Renal cortical epithelial cell (primary cell): ENCODE measurements around the gene DNHD1. TPM values are rescaled to one million over a fixed set of nuclear protein-coding genes. Genes with fewer than 3 reads are reported as not detected.

Experiments used
- DNase-seq: peaks from one replicate; pipeline ENCODE4 v3.0.0-alpha.2; 2011; ENCODE audit warnings: low read depth
- total RNA-seq: library from RNA; depleted of rRNA; stranded (reverse); fragments of >200 nt; gene quantifications from 2 replicates; pipeline ENCODE4 v1.2.3, GENCODE V29; 2014

Gene DNHD1
- total RNA-seq, 1 donor from 2014 or later: 2.5 TPM

GRCh38 chr11:6563121-6563619 lies 66.1 kb downstream of the DNHD1 start:
- DNase-seq: no peak

DNA sequence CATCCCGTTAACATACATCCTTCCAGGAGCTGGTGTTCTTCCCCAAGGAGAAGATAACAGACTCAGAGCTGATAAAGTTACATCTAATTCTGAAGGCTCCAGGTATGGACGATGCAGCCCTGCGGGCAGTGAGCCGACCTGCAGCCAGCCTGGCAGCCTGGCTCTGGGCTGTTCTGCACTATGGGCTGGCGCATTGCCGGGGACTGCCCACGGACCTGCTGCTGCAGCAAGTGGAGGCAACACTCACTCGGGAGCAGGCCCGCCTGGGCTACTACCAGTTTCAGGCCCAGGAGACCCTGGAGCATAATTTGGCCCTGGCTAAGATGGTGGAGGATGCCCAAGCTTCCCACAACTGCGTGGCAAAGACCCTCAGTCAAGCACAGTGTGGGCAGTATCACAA lies 66.6 kb downstream of the DNHD1 start:
- no peak for DNase-seq

GRCh38 chr11:6565325-6565724 lies 68.2 kb downstream of the DNHD1 start:
- no peak for DNase-seq

- no peak for DNase-seq
Measured at GRCh38 chr11:6565988-6566703, 69.1 kb downstream of the DNHD1 start.

GRCh38 chr11:6566704-6567370 lies 69.8 kb downstream of the DNHD1 start:
- no peak for DNase-seq

DNA sequence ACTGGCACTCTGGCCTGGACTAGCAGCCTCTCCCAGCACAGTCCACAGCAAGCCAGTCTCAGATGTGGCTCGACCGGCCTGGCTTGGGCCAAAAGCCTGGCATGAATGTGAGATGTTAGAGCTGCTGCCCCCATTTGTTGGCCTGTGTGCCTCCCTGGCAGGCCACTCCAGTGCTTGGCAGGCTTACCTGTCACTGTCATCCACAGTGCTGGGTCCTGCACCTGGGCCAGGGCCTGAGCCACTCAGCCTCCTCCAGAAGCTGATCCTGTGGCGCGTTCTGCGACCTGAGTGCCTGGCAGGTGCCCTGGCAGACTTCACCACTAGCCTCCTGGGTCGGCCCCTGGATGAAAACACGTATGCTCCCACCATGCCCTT lies 70.3 kb downstream of the DNHD1 start:
- no peak for DNase-seq

GRCh38 chr11:6568191-6568918 lies 71.3 kb downstream of the DNHD1 start:
- peak; percentile 72 for DNase-seq

DNA sequence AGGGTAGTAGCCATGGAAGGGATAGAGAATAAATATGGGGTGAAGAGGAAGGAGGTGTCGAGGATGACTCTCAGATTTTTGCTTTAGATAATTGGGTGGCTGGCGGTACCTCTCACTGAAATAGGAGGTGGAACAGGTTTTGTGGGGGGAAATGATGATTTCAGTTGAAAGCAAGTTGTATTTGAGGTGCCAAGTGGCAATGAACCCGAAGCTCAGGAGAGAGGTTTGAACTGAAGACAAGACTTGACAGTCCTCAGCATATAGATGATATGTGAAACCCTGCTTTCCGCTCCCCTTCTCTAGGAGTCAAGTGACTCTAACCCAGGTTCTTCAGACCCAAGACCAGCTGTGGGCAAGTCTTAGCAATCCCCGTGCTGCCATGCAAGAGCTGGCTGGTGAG lies 72.6 kb downstream of the DNHD1 start:
- no peak for DNase-seq

DNA sequence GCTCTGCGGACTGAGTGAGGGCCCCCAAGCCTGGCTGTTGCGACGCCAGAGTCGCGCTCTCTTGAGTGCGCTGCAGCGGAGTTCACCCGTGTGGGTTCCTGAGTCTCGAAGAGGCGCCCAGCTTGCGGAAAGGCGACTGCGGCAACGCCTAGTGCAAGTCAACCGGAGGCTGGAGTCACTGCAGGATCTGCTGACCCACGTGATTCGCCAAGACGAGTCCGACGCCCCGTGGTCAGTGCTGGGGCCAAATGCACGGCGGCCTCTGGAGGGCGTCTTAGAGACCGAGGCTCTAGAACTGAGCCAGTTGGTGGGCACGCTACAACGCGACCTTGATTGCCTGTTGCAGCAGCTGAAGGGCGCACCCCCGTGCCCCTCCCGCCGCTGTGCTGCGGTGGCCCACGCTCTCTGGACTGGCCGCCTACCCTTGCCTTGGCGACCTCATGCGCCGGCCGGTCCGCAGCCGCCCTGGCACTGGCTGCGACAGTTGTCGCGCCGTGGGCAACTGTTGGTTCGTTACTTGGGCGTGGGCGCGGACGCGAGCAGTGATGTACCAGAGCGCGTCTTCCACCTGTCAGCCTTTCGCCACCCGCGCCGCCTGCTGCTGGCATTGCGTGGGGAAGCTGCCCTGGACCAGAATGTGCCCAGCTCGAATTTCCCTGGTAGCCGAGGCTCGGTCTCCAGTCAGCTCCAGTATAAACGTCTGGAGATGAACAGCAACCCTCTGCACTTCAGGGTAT lies 73.8 kb downstream of the DNHD1 start:
- no peak for DNase-seq

DNA sequence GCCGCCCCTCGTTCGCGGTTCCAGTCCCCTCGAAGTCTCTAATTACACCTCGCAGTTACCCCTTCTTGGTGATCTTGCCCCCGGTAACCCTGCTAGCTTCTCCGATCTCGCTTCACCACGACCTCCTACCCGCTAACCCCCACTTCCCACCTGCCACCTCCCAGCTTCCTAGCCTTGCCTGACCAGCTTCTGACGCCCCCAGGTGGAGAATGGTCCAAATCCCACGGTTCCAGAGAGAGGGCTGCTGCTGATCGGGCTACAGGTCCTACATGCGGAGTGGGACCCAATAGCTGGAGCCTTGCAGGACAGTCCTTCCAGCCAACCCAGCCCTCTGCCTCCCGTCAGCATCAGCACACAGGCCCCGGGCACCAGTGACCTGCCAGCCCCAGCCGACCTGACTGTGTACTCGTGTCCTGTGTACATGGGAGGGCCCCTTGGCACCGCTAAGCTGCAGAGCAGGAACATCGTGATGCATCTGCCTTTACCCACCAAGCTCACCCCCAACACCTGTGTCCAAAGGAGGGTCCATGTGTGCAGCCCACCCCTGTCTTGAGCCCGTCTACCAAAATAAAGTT lies 74.4 kb downstream of the DNHD1 start:
- no peak for DNase-seq

DNA sequence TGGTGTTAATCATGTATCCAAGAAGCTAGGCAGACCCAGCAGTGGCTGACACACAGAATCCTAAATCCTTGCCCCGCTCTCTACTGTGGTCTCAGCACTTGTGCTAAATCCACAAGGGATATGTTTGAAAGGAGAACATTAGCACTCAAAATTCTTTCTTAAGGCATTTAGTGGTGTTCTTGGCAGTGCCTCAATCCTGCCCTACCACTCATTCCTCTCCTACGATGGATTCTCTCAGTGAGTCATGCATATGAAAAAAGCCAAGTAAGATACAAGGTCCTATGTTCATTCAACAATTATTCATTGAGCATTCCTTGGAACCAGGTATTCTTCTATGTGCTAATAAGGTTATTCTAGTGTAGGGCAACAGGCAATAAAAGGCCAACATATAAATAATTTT lies 75.1 kb downstream of the DNHD1 start:
- peak; percentile 75 for DNase-seq

- DNase-seq: no peak
Measured at GRCh38 chr11:6574816-6575715, 78.0 kb downstream of the DNHD1 start.

GRCh38 chr11:6576471-6577373 lies 79.6 kb downstream of the DNHD1 start:
- DNase-seq: peak; percentile 40

- no peak for DNase-seq
Measured at GRCh38 chr11:6578134-6578533, 81.1 kb downstream of the DNHD1 start.

- no peak for DNase-seq
Measured at GRCh38 chr11:6579681-6580080, 82.6 kb downstream of the DNHD1 start.

DNA sequence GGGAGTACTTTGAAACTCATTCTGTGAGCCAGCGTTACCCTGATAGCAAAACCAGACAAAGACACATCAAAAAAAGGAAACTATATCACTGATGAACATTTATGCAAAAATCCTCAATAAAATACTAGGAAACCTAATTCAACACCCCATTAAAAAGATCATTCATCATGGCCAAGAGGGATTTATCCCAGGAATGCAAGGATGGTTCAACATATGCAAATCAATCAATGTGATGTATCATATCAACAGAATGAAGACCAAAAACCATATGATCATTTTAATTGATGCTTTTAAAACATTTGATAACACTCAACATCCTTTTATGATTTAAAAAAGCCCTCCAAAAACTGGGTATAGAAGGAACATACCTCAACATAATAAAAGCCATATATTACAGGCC lies 86.5 kb downstream of the DNHD1 start:
- DNase-seq: no peak

DNA sequence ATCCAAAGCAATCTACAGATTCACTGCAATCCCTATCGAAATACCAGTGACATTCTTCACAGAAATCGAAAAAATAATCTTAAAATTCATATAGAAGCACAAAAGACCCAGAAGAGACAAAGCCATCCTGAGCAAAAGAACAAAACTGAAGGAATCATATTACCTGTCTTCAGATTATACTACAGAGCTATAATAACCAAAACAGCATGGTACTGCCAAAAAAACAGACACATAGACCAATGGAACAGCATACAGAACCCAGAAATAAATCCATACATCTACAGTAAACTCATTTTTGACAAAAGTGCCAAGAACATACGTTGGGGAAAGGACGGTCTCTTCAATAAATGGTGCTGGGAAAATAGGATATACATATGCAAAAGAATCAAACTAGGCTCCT lies 87.4 kb downstream of the DNHD1 start:
- no peak for DNase-seq

DNA sequence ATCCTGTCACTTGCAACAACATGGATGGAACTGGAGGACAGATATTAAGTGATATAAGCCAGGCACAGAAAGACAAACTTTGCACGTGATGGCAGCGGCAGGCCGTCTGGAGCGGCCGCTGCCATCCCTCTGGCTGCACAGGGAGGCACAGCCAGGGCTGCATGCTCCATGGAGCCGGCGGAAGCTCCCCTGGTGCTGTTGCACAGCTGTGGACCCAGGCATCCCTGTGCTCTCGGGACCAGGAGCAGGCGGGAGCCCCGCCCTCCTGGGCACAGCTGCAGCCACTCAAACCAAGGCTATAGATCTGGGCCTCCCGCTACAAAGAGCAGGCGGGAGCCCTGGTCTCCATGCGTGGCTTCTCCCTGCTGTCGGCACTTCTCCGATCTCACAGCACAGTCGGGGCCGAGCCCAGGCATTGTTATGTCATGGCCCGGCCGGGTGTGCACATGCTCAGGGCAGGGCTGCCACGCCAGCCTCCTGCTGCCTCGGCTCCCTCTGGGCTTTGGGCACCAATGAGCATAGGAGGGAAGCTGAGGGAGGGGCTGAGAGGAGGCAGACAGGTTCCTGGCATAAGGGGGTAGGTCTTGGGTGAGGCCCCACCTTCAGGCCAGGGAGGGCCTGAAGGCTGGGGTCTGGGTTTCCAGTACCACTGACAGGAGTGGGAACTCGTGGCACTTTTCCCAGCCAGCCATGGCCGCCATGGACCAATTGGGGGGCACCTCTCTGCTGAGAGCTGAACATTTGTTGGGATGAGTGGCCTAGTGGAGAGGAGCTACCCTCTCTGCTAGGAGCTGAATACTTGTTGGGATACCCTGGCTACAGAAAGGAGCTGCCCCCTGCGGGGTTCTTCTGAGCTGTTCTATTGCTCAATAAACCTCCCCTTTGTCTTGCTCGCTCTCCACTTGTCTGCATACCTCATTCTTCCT lies 89.6 kb downstream of the DNHD1 start:
- DNase-seq: no peak
